Gastroesophageal sphincter (tissue), 3 donors: ENCODE results near the gene C6orf62.

Experiments
- CTCF ChIP-seq, 4 experiments: fragments of 200-600 bp in 2 of 4; fragments of 450-650 bp in 2 of 4; sonication (generic) in 1 of 4; IDR thresholded peaks; one replicate each; pipeline ENCODE4 v1.5.1; 2017 to 2019; ENCODE audit warnings: antibody characterized with exemption in 4 of 4, mild to moderate bottlenecking in 2 of 4, moderate library complexity in 2 of 4
- POLR2A ChIP-seq, 2 donors: fragments of 450-650 bp; IDR thresholded peaks; one replicate each; pipeline ENCODE4 v1.6.1; 2017; ENCODE audit warnings: antibody characterized with exemption in 2 of 2, mild to moderate bottlenecking in 2 of 2, moderate library complexity in 1 of 2
- POLR2AphosphoS5 ChIP-seq: sonication (generic); formaldehyde crosslinking; IDR thresholded peaks from one replicate; pipeline ENCODE4 v1.6.1; 2017; ENCODE audit warnings: antibody characterized with exemption

GRCh38 chr6:24753545-24753944, 34.6 kb upstream of the C6orf62 start:
- TF ChIP-seq POLR2AphosphoS5, result no peak
- TF ChIP-seq POLR2A (IDR thresholded peaks at IDR 0.05), result no peak
- no peak for TF ChIP-seq CTCF (IDR thresholded peaks at IDR 0.05)
